K562 (cell line): ENCODE data around the gene EIF1. TPM values are rescaled to one million over a fixed set of nuclear protein-coding genes. Genes with fewer than 3 reads are reported as not detected.

Experiments used
- ARNT ChIP-seq, 2 experiments: fragments of 450-650 bp; IDR thresholded peaks; 2 replicates each; pipeline ENCODE4 v1.6.1; 2016; ENCODE audit warnings: mild to moderate bottlenecking in 1 of 2
- ATF7 ChIP-seq: fragments of 450-650 bp; IDR thresholded peaks from 2 replicates; pipeline ENCODE4 v1.7.1; 2014; ENCODE audit warnings: mild to moderate bottlenecking, moderate library complexity
- DMBX1 ChIP-seq: fragments of 250-450 bp; sonication (Bioruptor Pico); IDR thresholded peaks from 2 replicates; pipeline ENCODE4 v1.8.0; 2022; ENCODE audit warnings: inconsistent platforms, mild to moderate bottlenecking, moderate library complexity, borderline replicate concordance
- JUN ChIP-seq, 2 experiments: sonication (generic) in 1 of 2; formaldehyde crosslinking in 1 of 2; IDR thresholded peaks; 2 replicates each; pipeline versions ENCODE4 v1.6.1 to v1.8.0; 2012 to 2022; ENCODE audit warnings: borderline replicate concordance in 2 of 2, mild to moderate bottlenecking in 2 of 2, improper control_type of control experiment in 1 of 2, low read depth in 1 of 2, low read length in 1 of 2, missing genetic modification reagents in 1 of 2
- PML ChIP-seq: IDR thresholded peaks from 2 replicates; pipeline ENCODE4 v1.6.1; 2012; ENCODE audit warnings: low read length, inconsistent platforms
- SP2 ChIP-seq: IDR thresholded peaks from 2 replicates; pipeline ENCODE4 v1.6.1; 2011; ENCODE audit warnings: mild to moderate bottlenecking, low read depth, low read length, moderate library complexity; ENCODE audit not compliant: poor library complexity, severe bottlenecking; ENCODE audit errors: extremely low read depth
- TFAM ChIP-seq: fragments of 250-450 bp; sonication (Bioruptor Pico); conservative IDR thresholded peaks from 2 replicates; pipeline ENCODE4 v1.5.0; 2021; ENCODE audit warnings: mild to moderate bottlenecking, moderate library complexity
- polyA plus RNA-seq, 8 experiments: library from polyadenylated mRNA; depleted of rRNA in 4 of 8; stranded (reverse) in 5 of 8; unstranded in 3 of 8; fragments of >200 nt; fragmentation: Nextera tagmentation in 2 of 8; fragmentation: Illumina TruSeq in 1 of 8; extraction: Ambion mirVana in 2 of 8; extraction: Trizol in 1 of 8; gene quantifications; 2 replicates each; pipeline versions ENCODE4 v1.2.1 to v1.2.3, GENCODE V29; 2011 to 2014; ENCODE audit warnings: inconsistent platforms in 1 of 8, missing spikeins in 1 of 8
- total RNA-seq, 7 experiments: library from RNA; depleted of rRNA in 6 of 7; stranded (reverse); fragments of >200 nt in 6 of 7; fragmentation: Illumina TruSeq in 2 of 7; extraction: Trizol in 2 of 7; gene quantifications; 2 replicates each; pipeline versions ENCODE4 v1.2.1 to v1.2.3, GENCODE V29; 2011 to 2021; ENCODE audit warnings: low replicate concordance in 1 of 7
- TF ChIP-seq, protein P1 (sequence below): fragments of 450-650 bp; formaldehyde crosslinking; conservative IDR thresholded peaks from 2 replicates; pipeline ENCODE4 v1.4.0; 2022; ENCODE audit warnings: mild to moderate bottlenecking, missing genetic modification characterization
- TF ChIP-seq, protein P2 (sequence below): fragments of 200-600 bp; sonication (generic); IDR thresholded peaks from one replicate; pipeline ENCODE4 v1.6.1; 2012; ENCODE audit warnings: mild to moderate bottlenecking, low read depth, low read length, inconsistent platforms
- TF ChIP-seq, protein P3 (sequence below): fragments of 250-450 bp; sonication (Bioruptor Pico); IDR thresholded peaks from 2 replicates; pipeline ENCODE4 v1.9.0; 2021; ENCODE audit warnings: mild to moderate bottlenecking, inconsistent platforms

The EIF1 gene
- total and polyA plus RNA-seq, 9 of the 15 experiments (the other 6 are each of a cell fraction or from before 2014, with no cell fraction given) = 67.0 to 1,204 (median 320) TPM

DNA sequence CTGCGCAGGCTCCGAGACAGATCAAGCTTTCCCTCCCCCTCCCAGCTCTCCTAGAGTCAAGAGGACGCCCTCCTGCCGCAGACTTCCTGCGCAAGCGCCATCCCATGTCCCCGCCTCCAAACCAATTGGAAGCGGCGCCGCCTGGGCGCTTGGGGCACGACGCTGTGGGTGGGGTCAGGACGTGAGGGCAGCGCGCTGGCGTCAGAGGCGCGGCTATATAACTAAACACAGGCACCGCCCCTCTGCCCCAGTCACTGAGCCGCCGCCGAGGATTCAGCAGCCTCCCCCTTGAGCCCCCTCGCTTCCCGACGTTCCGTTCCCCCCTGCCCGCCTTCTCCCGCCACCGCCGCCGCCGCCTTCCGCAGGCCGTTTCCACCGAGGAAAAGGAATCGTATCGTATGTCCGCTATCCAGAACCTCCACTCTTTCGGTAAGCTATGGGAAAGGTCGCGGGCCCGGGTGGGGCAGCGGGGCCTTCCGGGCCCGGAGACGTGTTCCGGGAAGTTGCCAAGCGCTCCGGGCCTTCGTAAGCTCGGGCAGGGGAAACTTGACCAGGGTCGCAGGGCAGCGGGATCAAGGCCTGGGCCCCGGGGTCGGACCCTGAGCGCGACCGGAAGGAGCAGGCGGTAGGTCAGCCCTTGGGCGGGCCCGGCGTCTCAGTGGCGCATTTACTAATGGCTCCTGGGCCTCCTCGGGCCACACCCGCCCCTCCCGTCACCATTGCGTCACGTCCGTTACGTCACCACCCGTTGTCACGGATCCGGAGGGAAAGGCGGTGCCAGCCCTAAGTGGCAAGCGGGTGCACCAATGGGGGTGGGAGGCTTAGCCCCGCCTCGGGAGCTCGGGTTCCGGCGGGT, at the start of gene EIF1 (continued):
- no peak for TF ChIP-seq TFAM
- TF ChIP-seq, protein P1, sequence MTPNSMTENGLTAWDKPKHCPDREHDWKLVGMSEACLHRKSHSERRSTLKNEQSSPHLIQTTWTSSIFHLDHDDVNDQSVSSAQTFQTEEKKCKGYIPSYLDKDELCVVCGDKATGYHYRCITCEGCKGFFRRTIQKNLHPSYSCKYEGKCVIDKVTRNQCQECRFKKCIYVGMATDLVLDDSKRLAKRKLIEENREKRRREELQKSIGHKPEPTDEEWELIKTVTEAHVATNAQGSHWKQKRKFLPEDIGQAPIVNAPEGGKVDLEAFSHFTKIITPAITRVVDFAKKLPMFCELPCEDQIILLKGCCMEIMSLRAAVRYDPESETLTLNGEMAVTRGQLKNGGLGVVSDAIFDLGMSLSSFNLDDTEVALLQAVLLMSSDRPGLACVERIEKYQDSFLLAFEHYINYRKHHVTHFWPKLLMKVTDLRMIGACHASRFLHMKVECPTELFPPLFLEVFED (CRISPR knock-in tag) = peak; percentile 95
- peak; percentile 86; the same call in 1 of the 2 replicates for TF ChIP-seq JUN (IDR thresholded peaks at IDR 0.05; ENCODE audit: borderline replicate concordance, low read depth, low read length)
- peak; percentile 91; the same call in 1 of the 2 replicates for TF ChIP-seq JUN (CRISPR knock-in tag; IDR thresholded peaks at IDR 0.05; ENCODE audit: borderline replicate concordance)
- no peak; the same call in 1 of the 2 replicates for TF ChIP-seq DMBX1 (CRISPR knock-in tag)
- TF ChIP-seq, protein P2, sequence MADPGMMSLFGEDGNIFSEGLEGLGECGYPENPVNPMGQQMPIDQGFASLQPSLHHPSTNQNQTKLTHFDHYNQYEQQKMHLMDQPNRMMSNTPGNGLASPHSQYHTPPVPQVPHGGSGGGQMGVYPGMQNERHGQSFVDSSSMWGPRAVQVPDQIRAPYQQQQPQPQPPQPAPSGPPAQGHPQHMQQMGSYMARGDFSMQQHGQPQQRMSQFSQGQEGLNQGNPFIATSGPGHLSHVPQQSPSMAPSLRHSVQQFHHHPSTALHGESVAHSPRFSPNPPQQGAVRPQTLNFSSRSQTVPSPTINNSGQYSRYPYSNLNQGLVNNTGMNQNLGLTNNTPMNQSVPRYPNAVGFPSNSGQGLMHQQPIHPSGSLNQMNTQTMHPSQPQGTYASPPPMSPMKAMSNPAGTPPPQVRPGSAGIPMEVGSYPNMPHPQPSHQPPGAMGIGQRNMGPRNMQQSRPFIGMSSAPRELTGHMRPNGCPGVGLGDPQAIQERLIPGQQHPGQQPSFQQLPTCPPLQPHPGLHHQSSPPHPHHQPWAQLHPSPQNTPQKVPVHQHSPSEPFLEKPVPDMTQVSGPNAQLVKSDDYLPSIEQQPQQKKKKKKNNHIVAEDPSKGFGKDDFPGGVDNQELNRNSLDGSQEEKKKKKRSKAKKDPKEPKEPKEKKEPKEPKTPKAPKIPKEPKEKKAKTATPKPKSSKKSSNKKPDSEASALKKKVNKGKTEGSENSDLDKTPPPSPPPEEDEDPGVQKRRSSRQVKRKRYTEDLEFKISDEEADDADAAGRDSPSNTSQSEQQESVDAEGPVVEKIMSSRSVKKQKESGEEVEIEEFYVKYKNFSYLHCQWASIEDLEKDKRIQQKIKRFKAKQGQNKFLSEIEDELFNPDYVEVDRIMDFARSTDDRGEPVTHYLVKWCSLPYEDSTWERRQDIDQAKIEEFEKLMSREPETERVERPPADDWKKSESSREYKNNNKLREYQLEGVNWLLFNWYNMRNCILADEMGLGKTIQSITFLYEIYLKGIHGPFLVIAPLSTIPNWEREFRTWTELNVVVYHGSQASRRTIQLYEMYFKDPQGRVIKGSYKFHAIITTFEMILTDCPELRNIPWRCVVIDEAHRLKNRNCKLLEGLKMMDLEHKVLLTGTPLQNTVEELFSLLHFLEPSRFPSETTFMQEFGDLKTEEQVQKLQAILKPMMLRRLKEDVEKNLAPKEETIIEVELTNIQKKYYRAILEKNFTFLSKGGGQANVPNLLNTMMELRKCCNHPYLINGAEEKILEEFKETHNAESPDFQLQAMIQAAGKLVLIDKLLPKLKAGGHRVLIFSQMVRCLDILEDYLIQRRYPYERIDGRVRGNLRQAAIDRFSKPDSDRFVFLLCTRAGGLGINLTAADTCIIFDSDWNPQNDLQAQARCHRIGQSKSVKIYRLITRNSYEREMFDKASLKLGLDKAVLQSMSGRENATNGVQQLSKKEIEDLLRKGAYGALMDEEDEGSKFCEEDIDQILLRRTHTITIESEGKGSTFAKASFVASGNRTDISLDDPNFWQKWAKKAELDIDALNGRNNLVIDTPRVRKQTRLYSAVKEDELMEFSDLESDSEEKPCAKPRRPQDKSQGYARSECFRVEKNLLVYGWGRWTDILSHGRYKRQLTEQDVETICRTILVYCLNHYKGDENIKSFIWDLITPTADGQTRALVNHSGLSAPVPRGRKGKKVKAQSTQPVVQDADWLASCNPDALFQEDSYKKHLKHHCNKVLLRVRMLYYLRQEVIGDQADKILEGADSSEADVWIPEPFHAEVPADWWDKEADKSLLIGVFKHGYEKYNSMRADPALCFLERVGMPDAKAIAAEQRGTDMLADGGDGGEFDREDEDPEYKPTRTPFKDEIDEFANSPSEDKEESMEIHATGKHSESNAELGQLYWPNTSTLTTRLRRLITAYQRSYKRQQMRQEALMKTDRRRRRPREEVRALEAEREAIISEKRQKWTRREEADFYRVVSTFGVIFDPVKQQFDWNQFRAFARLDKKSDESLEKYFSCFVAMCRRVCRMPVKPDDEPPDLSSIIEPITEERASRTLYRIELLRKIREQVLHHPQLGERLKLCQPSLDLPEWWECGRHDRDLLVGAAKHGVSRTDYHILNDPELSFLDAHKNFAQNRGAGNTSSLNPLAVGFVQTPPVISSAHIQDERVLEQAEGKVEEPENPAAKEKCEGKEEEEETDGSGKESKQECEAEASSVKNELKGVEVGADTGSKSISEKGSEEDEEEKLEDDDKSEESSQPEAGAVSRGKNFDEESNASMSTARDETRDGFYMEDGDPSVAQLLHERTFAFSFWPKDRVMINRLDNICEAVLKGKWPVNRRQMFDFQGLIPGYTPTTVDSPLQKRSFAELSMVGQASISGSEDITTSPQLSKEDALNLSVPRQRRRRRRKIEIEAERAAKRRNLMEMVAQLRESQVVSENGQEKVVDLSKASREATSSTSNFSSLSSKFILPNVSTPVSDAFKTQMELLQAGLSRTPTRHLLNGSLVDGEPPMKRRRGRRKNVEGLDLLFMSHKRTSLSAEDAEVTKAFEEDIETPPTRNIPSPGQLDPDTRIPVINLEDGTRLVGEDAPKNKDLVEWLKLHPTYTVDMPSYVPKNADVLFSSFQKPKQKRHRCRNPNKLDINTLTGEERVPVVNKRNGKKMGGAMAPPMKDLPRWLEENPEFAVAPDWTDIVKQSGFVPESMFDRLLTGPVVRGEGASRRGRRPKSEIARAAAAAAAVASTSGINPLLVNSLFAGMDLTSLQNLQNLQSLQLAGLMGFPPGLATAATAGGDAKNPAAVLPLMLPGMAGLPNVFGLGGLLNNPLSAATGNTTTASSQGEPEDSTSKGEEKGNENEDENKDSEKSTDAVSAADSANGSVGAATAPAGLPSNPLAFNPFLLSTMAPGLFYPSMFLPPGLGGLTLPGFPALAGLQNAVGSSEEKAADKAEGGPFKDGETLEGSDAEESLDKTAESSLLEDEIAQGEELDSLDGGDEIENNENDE = no peak
- TF ChIP-seq, protein P3, sequence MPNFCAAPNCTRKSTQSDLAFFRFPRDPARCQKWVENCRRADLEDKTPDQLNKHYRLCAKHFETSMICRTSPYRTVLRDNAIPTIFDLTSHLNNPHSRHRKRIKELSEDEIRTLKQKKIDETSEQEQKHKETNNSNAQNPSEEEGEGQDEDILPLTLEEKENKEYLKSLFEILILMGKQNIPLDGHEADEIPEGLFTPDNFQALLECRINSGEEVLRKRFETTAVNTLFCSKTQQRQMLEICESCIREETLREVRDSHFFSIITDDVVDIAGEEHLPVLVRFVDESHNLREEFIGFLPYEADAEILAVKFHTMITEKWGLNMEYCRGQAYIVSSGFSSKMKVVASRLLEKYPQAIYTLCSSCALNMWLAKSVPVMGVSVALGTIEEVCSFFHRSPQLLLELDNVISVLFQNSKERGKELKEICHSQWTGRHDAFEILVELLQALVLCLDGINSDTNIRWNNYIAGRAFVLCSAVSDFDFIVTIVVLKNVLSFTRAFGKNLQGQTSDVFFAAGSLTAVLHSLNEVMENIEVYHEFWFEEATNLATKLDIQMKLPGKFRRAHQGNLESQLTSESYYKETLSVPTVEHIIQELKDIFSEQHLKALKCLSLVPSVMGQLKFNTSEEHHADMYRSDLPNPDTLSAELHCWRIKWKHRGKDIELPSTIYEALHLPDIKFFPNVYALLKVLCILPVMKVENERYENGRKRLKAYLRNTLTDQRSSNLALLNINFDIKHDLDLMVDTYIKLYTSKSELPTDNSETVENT (CRISPR knock-in tag) = peak; percentile 88
- 0 out of 4 replicates have a peak, but pooled peaks of 1 of the 2 experiments have one; percentile 25 for TF ChIP-seq ARNT (IDR thresholded peaks at IDR 0.05)
- peak; percentile 92 for TF ChIP-seq PML
- TF ChIP-seq SP2 = peak; percentile 66
- TF ChIP-seq ATF7 = peak; percentile 99
